ENCODE measurements around the gene TSSK6.

Gene TSSK6

DNA sequence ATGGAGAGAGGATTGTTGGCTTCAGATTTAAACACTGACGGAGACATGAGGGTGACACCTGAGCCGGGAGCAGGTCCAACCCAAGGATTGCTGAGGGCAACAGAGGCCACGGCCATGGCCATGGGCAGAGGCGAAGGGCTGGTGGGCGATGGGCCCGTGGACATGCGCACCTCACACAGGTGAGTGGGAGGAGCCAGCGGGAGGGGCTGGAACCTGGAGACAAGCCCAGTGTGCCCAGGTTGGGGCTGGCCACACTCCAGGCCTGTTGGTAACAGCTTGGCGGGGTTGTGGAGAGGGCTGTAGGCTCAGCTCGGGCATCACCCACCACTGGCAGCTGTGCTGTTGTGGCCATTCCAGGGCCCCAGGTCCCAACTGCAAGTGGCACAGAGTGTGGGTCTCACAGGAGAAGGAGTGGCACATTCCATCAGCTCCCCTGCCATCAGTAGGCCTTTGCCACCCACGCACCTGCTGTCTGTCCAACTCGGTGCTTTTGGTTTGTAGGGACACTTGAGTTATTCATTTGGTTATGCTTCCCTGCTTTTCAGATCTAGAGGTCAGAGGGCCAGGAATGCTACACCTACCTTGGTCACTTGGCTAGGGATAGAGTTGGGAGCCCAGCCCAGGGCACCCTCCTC is 49.8 kb downstream of the TSSK6 start:
- no peak for DNase-seq (ENCODE audit: extremely low spot score)
- ChIA-PET POLR2A (no interaction called here), CTCF (no interaction called here)
- TF ChIP-seq LEF1 (IDR thresholded peaks at IDR 0.05; ENCODE audit: borderline replicate concordance) (no peak), HDGF (IDR thresholded peaks at IDR 0.05; ENCODE audit: borderline replicate concordance) (no peak), BHLHE40 (IDR thresholded peaks at IDR 0.05; ENCODE audit: borderline replicate concordance) (no peak), NFRKB (IDR thresholded peaks at IDR 0.05) (no peak), CTBP1 (IDR thresholded peaks at IDR 0.05; ENCODE audit: borderline replicate concordance) (no peak), ELF4 (IDR thresholded peaks at IDR 0.05) (no peak), FOXK2 (IDR thresholded peaks at IDR 0.05) (no peak), SP1 (IDR thresholded peaks at IDR 0.05) (no peak), ZNF384 (IDR thresholded peaks at IDR 0.05) (no peak), L3MBTL2 (conservative IDR thresholded peaks at IDR 0.05) (no peak), FOXM1 (IDR thresholded peaks at IDR 0.05; ENCODE audit: borderline replicate concordance) (no peak), FOXA1 (IDR thresholded peaks at IDR 0.05) (no peak), SUZ12 (IDR thresholded peaks at IDR 0.05) (no peak), TARDBP (IDR thresholded peaks at IDR 0.05) (no peak), ARNT (IDR thresholded peaks at IDR 0.05) (no peak)
- TF ChIP-seq, protein P1, sequence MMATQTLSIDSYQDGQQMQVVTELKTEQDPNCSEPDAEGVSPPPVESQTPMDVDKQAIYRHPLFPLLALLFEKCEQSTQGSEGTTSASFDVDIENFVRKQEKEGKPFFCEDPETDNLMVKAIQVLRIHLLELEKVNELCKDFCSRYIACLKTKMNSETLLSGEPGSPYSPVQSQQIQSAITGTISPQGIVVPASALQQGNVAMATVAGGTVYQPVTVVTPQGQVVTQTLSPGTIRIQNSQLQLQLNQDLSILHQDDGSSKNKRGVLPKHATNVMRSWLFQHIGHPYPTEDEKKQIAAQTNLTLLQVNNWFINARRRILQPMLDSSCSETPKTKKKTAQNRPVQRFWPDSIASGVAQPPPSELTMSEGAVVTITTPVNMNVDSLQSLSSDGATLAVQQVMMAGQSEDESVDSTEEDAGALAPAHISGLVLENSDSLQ (IDR thresholded peaks at IDR 0.05), result no peak

GRCh38 chr19:19464339-19465098 is 50.8 kb downstream of the TSSK6 start:
- TF ChIP-seq ZNF384 (IDR thresholded peaks at IDR 0.05), result no peak
- no peak for TF ChIP-seq SP1 (IDR thresholded peaks at IDR 0.05)
- TF ChIP-seq, protein P1 (IDR thresholded peaks at IDR 0.05), result no peak
- TF ChIP-seq ELF4 (IDR thresholded peaks at IDR 0.05), result no peak
- no peak for TF ChIP-seq BHLHE40 (IDR thresholded peaks at IDR 0.05; ENCODE audit: borderline replicate concordance)
- TF ChIP-seq HDGF (IDR thresholded peaks at IDR 0.05; ENCODE audit: borderline replicate concordance), result no peak
- CTCF ChIA-PET, result no interaction called here
- POLR2A ChIA-PET, result no interaction called here
- DNase-seq (ENCODE audit: extremely low spot score), result no peak

All from HEK293T (cell line).